GM21447 (cell line): ENCODE data around the gene FBXL7.

ENCODE experiments used
- ATAC-seq: cut with Tn5 transposase; IDR thresholded peaks from one replicate; pipeline ENCODE4 v1.9.1; 2021; ENCODE audit not compliant: unreplicated experiment

Gene FBXL7

DNA sequence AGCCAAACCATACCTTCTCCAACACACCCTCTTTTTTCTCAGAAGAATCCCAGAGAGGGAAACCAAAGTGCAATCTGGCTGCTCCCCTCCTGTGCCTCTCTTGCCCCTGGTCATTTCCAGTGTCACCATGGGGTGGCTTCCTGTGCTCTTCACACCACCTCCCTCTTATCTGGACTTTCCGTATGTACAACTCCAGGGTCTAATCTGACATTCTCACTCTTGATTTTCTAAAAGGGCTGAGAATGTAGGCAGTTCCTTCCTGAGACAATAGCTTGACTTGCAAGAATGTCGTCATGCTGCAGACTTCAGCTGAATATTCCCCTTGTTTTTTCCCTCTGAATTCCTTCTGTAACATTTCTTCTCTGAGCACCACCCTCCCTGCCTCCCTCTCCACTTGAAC, 110.2 kb downstream of the FBXL7 start:
- no peak for ATAC-seq

GRCh38 chr5:15611008-15611407, 111.0 kb downstream of the FBXL7 start:
- no peak for ATAC-seq

GRCh38 chr5:15612915-15613635, 113.1 kb downstream of the FBXL7 start:
- ATAC-seq: no peak

DNA sequence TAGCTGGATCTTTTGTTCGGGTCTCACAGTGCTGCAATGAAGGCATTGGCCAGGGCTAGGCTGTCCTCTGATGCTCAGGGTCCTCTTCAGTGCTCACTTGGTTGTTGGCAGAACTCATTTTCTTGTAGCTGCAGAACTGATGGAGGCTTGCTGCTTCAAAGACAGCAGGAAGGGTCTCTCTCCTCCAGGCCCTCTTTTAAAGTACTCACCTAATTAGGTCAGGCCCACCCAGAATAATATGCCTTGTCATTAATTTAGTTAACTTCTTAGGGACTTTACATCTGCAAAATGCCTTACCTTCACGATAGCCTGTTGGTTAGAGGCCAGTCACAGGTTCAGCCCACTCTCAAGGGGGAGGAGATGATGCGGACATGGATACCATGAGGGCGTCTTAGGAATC, 114.7 kb downstream of the FBXL7 start:
- no peak for ATAC-seq

GRCh38 chr5:15615859-15616258, 115.9 kb downstream of the FBXL7 start:
- no peak for ATAC-seq

- no peak for ATAC-seq
These were observed 119.0 kb downstream of the FBXL7 start for GRCh38 chr5:15618938-15619337.

DNA sequence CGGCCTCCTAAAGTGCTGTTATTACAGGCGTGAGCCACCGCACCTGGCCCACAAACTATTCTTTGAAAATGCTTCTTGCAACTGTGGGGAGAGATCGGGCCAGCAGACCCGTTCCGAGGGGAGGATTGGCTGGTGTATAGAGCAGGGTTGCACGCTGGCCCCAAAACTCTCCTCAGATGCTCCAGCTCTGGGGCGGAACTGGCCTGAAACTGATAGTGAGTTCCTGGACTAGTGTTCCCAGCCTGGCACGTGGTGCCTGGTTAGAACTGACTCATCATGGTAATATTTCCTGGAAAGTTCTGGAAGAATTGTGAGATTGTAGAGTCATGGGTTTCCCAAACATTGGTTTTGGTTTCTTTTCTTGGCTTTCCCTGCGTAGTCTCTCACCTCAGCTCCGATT, 120.5 kb downstream of the FBXL7 start:
- no peak for ATAC-seq

DNA sequence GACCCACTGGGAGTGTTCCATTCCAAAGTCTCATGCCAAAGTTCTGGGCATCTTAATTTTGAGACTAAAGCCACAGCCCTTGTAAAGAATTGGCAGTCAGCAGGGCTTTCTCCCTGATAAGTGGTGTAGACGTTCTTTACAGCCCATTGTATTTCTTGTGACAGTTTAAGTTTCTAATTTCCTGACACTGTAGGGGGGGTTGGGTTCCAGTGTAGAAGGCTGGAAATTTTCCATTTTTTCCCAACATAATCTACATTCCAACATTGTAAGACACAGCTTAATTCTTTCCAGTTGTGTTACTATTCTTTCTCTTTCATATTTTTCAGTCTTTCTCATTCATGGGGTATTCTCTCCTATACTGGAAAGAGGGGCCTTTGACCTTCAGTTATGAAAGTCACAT, 121.1 kb downstream of the FBXL7 start:
- ATAC-seq: no peak

DNA sequence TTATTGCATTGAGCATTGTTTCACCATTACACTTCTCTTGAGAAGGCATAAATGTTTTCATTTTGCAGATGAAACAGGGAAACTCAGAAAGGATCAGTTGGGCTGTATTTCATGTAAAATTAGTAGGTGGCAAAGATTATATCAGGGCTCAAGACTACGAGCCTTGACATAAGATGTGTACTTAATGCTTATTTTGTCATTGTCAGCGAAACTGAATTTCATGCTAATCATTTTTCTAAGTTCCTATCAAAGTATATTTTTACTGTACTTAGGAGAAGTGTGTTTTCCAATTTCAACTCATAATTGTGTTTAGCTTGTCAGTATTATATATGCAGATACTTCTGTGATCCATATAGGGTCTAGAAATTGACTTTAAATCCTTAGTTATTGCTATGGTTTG, 123.8 kb downstream of the FBXL7 start:
- ATAC-seq: no peak

DNA sequence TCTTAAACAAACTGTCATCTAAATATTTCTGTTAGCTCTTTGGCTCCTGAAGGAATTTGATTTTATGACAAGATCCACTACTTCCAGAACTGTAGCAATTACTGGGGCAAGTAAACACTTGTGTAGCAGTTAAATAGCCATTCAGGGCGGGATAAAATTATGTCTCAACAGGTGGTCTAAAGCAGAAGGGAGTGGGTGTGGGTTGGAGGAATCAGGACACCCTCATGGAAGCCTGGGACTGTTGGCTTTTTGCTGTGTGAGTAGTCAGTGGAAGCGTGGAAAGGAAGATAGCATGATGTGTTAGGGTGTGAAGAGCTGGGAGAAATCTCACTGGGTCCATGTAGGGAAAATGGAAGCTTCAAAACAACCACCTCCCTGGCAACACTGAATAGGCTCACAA, 127.1 kb downstream of the FBXL7 start:
- no peak for ATAC-seq

DNA sequence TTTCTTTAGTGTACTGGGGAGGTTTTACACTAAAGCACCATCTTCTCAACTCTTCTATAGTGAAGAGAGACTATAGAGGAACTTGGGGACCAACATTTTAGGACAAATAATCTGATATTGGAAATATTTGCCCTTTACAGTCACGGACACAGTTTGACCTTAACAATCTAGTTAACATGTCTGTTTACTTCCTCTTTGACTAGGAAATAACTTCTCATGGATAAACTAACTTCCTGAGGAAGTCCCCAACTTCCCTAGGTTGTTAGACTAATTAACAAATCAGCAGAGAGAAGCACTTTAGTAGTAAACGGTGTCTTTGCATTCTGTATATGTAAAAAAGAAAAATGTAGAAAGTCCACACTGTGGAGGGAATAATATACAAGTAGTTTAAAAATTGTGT, 127.7 kb downstream of the FBXL7 start:
- no peak for ATAC-seq

DNA sequence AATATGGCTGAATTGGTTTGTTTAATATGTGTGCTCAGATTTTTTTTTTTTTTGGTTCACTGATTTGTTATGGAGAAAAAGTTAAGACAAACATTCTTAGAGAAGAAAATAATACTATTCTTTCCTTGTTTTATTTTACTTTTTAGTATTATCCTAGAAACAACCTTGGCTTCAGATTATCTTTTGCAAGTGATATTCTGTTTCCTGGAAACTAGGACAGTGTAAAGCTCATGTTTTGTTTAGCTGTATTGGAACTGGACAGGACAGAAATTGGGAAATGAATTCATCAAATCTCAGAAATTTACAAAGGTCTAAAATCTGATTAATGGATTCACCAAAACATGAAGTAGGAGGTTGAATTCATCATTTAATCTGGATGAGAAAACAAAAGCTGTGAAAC, 130.5 kb downstream of the FBXL7 start:
- ATAC-seq: no peak

GRCh38 chr5:15634591-15635288, 134.8 kb downstream of the FBXL7 start:
- no peak for ATAC-seq

GRCh38 chr5:15635289-15635616, 135.3 kb downstream of the FBXL7 start:
- ATAC-seq: no peak

DNA sequence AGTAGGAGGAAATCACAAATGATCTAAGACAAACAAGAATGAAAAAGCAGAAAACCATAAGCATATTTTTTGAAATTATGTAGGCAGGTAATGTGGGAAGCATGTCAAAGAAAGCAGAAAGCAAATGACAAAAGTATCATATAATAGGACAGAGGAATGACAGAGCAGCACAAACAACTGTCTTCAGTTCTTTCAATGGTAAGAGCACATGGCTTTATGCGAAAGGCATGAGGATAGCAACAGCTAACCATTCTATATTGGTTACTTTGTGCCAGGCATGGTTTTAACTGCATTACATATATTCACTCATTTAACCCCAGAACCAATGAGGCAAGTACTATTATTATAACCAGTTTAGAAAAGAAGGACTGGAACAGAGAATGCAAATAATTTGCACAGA, 137.4 kb downstream of the FBXL7 start:
- no peak for ATAC-seq

DNA sequence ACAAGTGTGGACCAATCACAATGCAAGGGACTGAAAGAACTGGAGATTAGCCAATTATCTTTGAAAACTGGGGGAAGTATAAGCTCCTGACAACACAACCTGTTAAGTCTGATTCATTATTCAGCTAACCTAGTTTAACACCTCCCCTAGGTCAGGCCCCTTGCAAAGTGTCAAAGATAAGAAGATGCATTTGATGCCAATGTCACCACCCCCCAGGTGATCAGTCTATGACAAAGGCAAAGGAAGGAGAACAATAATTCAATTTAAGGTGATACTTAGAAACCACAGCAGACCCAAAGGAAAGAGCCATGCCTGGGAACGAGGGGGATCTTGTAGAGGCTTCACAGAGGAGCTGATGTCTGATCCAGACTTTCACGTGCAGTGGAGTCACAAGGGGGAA, 137.9 kb downstream of the FBXL7 start:
- ATAC-seq: no peak

DNA sequence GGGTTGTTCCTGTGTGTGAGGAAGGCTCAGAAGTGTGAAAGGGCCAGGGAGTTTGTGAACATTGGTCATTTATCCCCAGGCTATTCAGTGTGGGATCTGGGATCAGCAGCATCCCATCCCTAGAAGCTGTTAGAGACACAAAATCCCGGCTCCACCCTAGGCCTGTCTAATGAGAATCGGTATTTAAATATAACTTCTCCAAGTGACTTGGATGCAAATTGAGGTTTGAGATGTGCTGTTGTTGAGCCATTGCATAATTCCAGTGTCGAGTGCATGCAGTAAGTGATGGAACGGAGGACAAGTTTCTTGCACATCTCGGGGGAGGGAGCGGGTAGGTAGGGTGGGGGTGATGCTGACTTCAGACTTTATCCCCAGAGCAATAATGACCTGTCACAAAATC, 138.3 kb downstream of the FBXL7 start:
- ATAC-seq: no peak

DNA sequence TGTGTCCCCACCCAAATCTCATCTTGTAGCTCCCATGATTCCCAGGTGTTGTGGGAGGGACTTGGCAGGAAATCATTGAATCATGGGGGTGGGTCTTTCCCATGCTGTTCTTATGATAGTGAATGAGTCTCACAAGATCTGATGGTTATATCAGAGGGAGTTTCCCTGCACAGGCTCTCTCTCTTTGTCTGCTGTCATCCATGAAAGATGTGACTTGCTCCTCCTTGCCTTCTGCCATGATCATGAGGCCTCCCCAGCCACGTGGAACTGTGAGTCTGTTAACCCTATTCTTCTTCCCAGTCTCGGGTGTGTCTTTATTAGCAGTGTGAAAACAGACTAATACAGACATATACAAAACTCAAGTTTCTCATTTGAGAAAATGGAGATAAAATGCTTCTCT, 139.3 kb downstream of the FBXL7 start:
- ATAC-seq: no peak

DNA sequence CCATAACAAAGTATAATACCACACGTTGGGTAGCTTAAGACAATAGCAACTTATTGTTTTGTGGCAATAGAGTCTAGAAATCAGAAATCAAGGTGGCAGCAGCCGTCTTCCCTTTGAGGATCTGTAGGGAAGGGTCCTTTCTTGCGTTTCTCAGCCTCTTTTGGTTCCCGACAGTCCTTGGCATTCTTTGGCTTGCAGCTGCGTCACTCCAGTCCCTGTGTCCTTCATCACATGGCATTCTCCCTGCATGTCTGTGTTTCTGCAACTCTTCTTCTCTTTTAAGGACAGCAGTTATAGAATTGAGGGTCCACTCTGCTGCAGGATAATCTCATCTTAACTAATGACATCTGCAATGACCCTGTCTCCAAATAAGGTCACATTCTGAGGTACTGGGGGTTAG, 140.1 kb downstream of the FBXL7 start:
- ATAC-seq: no peak

- ATAC-seq: no peak
These were observed 143.8 kb downstream of the FBXL7 start for GRCh38 chr5:15643731-15644130.

DNA sequence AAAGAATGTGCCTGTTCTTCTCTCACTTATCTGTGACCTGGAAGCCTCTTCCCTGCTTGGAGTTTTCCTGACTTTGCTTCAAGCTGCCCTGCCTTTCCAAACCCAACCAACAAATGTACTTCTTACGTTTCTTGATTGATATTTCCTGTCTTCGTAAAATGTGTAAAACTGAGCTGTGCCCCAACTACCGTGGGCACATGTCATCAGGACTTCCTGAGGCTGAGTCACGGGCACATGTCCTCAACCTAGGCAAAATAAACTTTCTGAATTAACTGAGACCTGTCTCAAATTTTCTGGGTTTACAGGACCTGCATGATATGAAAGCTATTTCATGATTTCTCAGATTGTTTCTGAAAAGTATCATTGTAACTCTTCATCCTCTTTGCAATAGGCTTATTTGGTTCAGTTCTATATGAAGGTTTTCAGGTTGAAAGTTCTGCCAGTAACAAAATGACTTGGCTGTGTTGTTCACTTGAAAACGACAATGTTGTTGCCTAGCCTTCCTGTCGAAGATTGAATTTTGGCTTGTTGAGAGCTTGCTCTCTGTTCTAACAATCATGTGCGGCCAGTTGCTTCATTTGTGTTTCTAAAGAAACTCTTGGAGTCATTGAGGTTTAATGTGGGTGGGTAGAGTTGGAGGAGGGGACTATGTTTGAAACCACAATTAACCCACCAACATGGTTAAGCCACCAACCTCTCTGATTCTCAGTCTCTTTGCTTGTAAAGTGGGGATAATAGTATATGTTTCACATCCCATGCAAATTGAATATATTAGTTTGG, 145.6 kb downstream of the FBXL7 start:
- ATAC-seq: no peak

DNA sequence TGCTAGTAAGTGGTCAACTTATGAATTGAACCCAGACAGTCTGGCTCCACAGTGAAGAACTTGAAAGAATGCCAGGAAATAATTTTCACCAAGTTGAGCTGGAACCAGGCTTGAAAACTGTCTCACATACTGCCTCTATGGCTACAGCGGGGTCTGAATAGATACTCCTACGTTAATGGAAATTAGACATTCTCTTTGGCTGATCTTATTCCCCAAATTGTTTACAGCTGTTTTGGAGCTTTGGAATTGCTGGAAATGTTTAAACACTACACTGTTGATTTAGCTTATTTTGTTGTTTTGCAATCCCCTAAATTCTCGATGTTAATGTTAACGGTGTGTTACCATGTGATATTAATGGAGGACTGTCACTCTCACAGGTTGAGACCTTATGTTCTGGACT, 146.4 kb downstream of the FBXL7 start:
- ATAC-seq: no peak
